OCI-LY3 (cell line): ENCODE results near the gene PTPRJ.

Experiments
- H2AFZ ChIP-seq: fragments of 200-600, 300-600 bp; shearing (Covaris generic); 2 replicates; pipeline ENCODE4 v1.6.0; 2014; ENCODE audit warnings: antibody characterized with exemption, low read depth, low read length
- H3K27ac ChIP-seq: fragments of 200-600, 300-600 bp; sonication (generic); 2 replicates; pipeline ENCODE4 v1.5.1; 2014; ENCODE audit warnings: mild to moderate bottlenecking, low read length, moderate library complexity, mixed read lengths
- H3K27me3 ChIP-seq: fragments of 200-600, 300-600 bp; sonication (generic); 2 replicates; pipeline ENCODE4 v1.6.1; 2014; ENCODE audit warnings: low read depth, low read length, mixed read lengths
- H3K36me3 ChIP-seq: fragments of 200-600, 300-600 bp; sonication (generic); replicated peaks from 2 replicates; pipeline ENCODE3; 2014; ENCODE audit warnings: low read depth, low read length, mixed read lengths
- H3K4me1 ChIP-seq: fragments of 300-600, 200-600 bp; sonication (generic); 2 replicates; pipeline ENCODE4 v1.6.1; 2014; ENCODE audit warnings: low read length, mixed read lengths
- H3K4me2 ChIP-seq: fragments of 200-600, 300-600 bp; sonication (generic); 2 replicates; pipeline ENCODE4 v1.6.1; 2014; ENCODE audit warnings: low read length, mixed read lengths
- H3K4me3 ChIP-seq: fragments of 300-600, 200-600 bp; sonication (generic); 2 replicates; pipeline ENCODE4 v1.5.1; 2014; ENCODE audit warnings: antibody characterized with exemption, mild to moderate bottlenecking, low read length, moderate library complexity
- H3K79me2 ChIP-seq: fragments of 300-600, 200-600 bp; shearing (Covaris generic); 2 replicates; pipeline ENCODE4 v1.6.1; 2014; ENCODE audit warnings: mild to moderate bottlenecking, low read length, mixed read lengths
- H3K9ac ChIP-seq: fragments of 300-600, 200-600 bp; shearing (Covaris generic); 2 replicates; pipeline ENCODE4 v1.6.0; 2014; ENCODE audit warnings: mild to moderate bottlenecking, low read length, moderate library complexity
- H3K9me3 ChIP-seq: fragments of 200-600, 300-600 bp; shearing (Covaris generic); 2 replicates; pipeline ENCODE4 v1.6.1; 2014; ENCODE audit warnings: low read length, mixed read lengths; ENCODE audit not compliant: insufficient read depth
- H4K20me1 ChIP-seq: fragments of 200-600, 300-600 bp; sonication (generic); 2 replicates; pipeline ENCODE4 v1.6.1; 2016; ENCODE audit warnings: low read length, mixed read lengths; ENCODE audit not compliant: insufficient read depth
- EZH2phosphoT487 ChIP-seq: fragments of 200-600 bp; shearing (Covaris generic); IDR thresholded peaks from 2 replicates; pipeline ENCODE4 v1.6.1; 2018; ENCODE audit warnings: antibody characterized with exemption, mixed run types, low read depth
- TF ChIP-seq, protein P1 (sequence below): fragments of 200-600, 300-600 bp; sonication (generic); IDR thresholded peaks from 2 replicates; pipeline ENCODE4 v1.5.1; 2014; ENCODE audit warnings: antibody characterized with exemption, low read length, low read depth

The PTPRJ gene

DNA sequence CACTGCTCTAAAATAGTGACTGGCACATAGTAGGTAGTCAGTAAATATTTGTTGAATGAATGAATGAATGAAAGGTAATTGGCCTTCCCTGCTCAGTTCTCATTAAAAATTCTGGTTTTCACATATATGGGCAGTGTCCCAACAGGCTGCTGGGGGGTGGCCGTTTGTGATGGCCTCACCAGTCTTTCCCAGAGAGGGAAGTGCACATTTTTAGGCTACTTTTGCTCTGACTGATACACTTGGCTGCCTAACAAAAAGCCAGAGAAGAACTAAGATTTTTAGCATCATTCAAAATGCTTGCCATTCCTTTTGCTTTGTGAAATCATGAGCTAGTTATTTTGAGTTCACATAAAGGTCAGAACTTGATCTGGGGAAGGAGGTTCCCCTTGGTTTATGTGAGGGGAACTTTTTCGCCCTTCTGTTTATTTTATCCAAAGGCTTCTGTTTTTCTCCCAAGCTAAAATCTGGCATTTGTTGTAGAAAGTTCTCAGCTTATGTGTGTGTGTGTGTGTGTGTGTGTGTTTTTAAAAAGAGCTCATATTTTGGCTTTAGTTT lies 83.1 kb downstream of the PTPRJ start:
- H2AFZ ChIP-seq, result no peak overlapping the region
- peaks cover 40% of the 10 kb centered on the region for H3K36me3 ChIP-seq
- TF ChIP-seq, protein P1, sequence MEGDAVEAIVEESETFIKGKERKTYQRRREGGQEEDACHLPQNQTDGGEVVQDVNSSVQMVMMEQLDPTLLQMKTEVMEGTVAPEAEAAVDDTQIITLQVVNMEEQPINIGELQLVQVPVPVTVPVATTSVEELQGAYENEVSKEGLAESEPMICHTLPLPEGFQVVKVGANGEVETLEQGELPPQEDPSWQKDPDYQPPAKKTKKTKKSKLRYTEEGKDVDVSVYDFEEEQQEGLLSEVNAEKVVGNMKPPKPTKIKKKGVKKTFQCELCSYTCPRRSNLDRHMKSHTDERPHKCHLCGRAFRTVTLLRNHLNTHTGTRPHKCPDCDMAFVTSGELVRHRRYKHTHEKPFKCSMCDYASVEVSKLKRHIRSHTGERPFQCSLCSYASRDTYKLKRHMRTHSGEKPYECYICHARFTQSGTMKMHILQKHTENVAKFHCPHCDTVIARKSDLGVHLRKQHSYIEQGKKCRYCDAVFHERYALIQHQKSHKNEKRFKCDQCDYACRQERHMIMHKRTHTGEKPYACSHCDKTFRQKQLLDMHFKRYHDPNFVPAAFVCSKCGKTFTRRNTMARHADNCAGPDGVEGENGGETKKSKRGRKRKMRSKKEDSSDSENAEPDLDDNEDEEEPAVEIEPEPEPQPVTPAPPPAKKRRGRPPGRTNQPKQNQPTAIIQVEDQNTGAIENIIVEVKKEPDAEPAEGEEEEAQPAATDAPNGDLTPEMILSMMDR, result no peak
- no peak for TF ChIP-seq EZH2phosphoT487
- H3K27ac ChIP-seq, result peak overlapping the region; percentile 9; the same call in 1 of the 2 replicates
- peak overlapping the region; percentile 18 for H3K4me2 ChIP-seq
- H3K4me1 ChIP-seq, result peaks cover 49% of the 10 kb centered on the region
- no peak overlapping the region for H3K4me3 ChIP-seq
- peaks cover 88% of the 10 kb centered on the region for H4K20me1 ChIP-seq
- H3K9me3 ChIP-seq, result no peaks in the 10 kb centered on the region; the same call in 1 of the 2 replicates
- H3K79me2 ChIP-seq, result peaks cover 89% of the 10 kb centered on the region
- H3K9ac ChIP-seq, result no peak overlapping the region
- H3K27me3 ChIP-seq, result no peaks in the 10 kb centered on the region

DNA sequence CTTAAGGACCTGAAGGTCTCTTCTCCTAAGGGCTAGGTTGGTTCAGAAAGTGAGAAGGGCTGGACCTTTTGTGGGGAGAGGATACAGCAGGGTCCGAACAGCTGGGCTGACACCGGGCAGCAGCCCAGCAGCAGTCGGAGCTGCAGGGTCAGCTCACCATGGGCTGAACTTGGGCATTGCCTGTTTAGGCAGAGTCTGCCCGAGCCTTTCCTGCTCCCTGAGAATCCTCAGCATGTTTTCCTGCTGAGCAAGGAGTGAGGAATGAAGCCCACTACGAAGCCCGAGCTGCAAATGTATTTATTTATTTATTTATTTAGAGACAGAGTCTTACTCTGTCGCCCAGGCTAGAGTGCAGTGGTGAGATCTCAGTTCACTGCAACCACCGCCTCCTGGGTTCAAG lies 83.9 kb downstream of the PTPRJ start:
- Histone ChIP-seq H3K9ac (no peak overlapping the region), H3K79me2 (peaks cover 83% of the 10 kb centered on the region)

DNA sequence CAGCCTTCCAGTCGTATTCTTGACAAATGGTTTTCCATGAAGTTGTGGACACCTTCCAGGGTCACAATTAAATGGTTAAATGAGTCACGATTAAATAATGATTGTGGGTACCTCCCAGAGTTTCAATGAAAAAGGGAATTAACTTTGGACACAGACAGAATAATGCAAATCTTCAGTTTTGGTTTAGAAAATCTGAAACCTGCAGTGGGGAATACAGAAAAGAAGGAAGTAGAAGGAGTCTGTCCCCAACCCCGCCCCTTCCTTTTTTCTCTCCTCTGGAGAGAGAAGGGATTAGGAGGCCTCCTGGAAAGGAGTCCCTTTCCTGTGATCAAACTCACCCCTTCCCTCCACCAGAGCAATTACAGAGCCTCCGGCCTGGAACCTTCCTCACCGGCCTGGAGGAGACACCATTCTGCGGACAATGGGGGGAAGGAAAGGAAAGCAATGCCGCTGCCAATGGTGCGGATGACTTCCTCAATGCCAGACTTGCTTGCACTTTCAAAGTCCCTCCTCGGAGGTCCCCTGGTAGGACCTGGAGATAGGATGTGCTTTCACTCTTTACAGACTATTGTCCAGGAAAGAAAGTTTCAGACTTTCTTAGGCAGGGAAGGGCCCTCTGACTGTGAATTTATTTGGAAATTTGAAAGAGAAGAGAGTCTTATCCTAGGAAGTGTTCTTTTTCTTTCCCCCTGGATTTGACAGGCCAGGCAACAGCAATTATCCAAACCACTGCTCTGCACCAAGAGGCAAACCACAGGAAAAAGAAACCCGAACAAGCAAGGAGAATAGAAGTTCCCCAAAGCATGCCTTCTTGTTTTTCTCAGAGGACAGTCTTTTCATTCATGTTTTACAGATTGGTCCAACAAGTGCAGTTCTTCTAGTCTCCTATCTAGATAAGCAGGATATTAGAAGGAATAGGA lies 86.8 kb downstream of the PTPRJ start:
- peaks cover 62% of the 10 kb centered on the region for H4K20me1 ChIP-seq

More for the DNA sequence above, 83.9 kb downstream of the PTPRJ start:
- no peak overlapping the region for H3K4me3 ChIP-seq
- no peaks in the 10 kb centered on the region for H3K27me3 ChIP-seq
- peaks cover 52% of the 10 kb centered on the region for H3K4me1 ChIP-seq
- H3K27ac ChIP-seq, result no peak overlapping the region
- no peak overlapping the region for H2AFZ ChIP-seq
- TF ChIP-seq EZH2phosphoT487, result no peak
- TF ChIP-seq, protein P1, result no peak
- H3K4me2 ChIP-seq, result no peak overlapping the region
- H3K9me3 ChIP-seq, result no peaks in the 10 kb centered on the region; the same call in 1 of the 2 replicates
- peaks cover 85% of the 10 kb centered on the region for H4K20me1 ChIP-seq
- peaks cover 42% of the 10 kb centered on the region for H3K36me3 ChIP-seq

DNA sequence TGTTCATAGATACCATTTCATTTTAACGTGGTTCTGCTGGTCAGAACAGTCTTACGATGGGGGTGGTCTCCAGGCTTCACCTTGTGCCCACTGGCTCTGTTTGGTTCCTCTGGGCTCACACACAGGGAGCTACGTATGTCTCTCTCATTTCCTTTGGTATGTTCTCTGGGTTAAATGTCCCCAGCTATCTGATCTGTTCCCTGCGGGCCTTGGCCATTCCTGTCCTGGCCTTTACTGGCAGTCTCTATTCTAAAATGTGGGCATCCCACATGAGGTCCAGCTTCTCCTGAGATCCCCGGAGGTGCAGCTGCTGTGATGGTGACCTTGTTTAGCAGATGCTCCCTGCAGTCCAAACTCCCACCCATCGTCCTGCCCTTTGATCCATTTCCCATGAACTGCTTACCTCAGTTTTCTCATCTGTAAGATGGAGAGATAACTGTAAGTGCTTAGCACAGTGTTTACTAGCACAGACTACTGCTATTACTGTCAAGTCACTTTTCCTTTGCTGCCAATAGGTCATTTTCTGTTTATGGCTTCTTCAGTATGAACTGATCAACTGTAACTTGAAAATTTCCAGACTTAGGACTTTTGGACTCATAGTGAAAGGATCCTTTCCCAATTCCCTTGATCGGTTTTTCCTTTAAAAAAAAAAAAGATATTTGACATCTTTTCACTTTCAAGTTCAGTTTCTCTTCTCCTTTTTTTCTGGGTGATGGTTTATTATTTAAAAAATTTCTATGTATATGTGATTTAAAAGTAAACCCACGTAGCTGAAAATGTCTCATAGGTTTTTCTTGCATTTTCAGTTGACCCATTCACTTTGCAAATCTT lies 92.9 kb downstream of the PTPRJ start:
- Histone ChIP-seq H3K79me2 (peaks cover 59% of the 10 kb centered on the region), H3K4me2 (peak overlapping the region; percentile 55), H3K27ac (peak overlapping the region; percentile 52), H3K4me1 (peaks cover 37% of the 10 kb centered on the region), H4K20me1 (peaks cover 59% of the 10 kb centered on the region), H2AFZ (no peak overlapping the region), H3K9me3 (no peaks in the 10 kb centered on the region), H3K9ac (no peak overlapping the region), H3K36me3 (peaks cover 27% of the 10 kb centered on the region), H3K27me3 (no peaks in the 10 kb centered on the region), H3K4me3 (peak overlapping the region; percentile 3)
- no peak for TF ChIP-seq EZH2phosphoT487
- TF ChIP-seq, protein P1, result no peak

More for the DNA sequence above, 86.8 kb downstream of the PTPRJ start:
- Histone ChIP-seq H3K4me2 (no peak overlapping the region), H3K4me3 (no peak overlapping the region), H3K27ac (no peak overlapping the region), H3K27me3 (no peaks in the 10 kb centered on the region), H3K36me3 (peaks cover 43% of the 10 kb centered on the region), H3K4me1 (peaks cover 54% of the 10 kb centered on the region), H3K9ac (no peak overlapping the region), H3K9me3 (no peaks in the 10 kb centered on the region; the same call in 1 of the 2 replicates), H3K79me2 (peaks cover 61% of the 10 kb centered on the region), H2AFZ (no peak overlapping the region)
- TF ChIP-seq EZH2phosphoT487, result no peak
